Right lobe of liver (tissue), 4 donors: Measurements from ENCODE around the gene SETBP1.

Experiments used
- CTCF ChIP-seq, 4 donors: fragments of 200-600 bp in 3 of 4; fragments of 450-650 bp in 1 of 4; IDR thresholded peaks; one replicate each; pipeline versions ENCODE4 v1.5.1 to v1.8.0; 2016 to 2022; ENCODE audit warnings: antibody characterized with exemption in 4 of 4, mild to moderate bottlenecking in 2 of 4
- POLR2A ChIP-seq: fragments of 450-650 bp; IDR thresholded peaks from one replicate; pipeline ENCODE4 v1.6.1; 2017; ENCODE audit warnings: antibody characterized with exemption, mild to moderate bottlenecking
- donor health status: DM: no; HTN: no; CAD: no.
- donor health status: DM: no; HTN: no; CAD: no.
- donor health status: DM: no; HTN: yes; CAD: no.

GRCh38 chr18:44915661-44916060 lies 235.0 kb downstream of the SETBP1 start:
- no peak for TF ChIP-seq CTCF (IDR thresholded peaks at IDR 0.05)
- no peak for TF ChIP-seq POLR2A
